Neuron (in vitro differentiated cells): ENCODE data around the gene C16orf96.

ENCODE experiments used
- H2AFZ ChIP-seq: one replicate; pipeline ENCODE4 v1.6.1; 2013; ENCODE audit warnings: low read depth, mild to moderate bottlenecking, inconsistent platforms, low read length, moderate library complexity
- H3K27me3 ChIP-seq: one replicate; pipeline ENCODE4 v1.6.1; 2013; ENCODE audit warnings: low read length; ENCODE audit not compliant: insufficient read depth
- H3K36me3 ChIP-seq: one replicate; pipeline ENCODE4 v1.6.1; 2013; ENCODE audit warnings: low read length; ENCODE audit not compliant: insufficient read depth
- H3K4me1 ChIP-seq: one replicate; pipeline ENCODE4 v1.6.1; 2013; ENCODE audit warnings: low read length; ENCODE audit not compliant: insufficient read depth
- H3K4me3 ChIP-seq: 2 replicates; pipeline ENCODE4 v1.5.1; 2013; ENCODE audit warnings: mild to moderate bottlenecking, low read length, moderate library complexity
- H3K9me3 ChIP-seq: one replicate; pipeline ENCODE4 v1.6.1; 2013; ENCODE audit warnings: low read length

The C16orf96 gene

DNA sequence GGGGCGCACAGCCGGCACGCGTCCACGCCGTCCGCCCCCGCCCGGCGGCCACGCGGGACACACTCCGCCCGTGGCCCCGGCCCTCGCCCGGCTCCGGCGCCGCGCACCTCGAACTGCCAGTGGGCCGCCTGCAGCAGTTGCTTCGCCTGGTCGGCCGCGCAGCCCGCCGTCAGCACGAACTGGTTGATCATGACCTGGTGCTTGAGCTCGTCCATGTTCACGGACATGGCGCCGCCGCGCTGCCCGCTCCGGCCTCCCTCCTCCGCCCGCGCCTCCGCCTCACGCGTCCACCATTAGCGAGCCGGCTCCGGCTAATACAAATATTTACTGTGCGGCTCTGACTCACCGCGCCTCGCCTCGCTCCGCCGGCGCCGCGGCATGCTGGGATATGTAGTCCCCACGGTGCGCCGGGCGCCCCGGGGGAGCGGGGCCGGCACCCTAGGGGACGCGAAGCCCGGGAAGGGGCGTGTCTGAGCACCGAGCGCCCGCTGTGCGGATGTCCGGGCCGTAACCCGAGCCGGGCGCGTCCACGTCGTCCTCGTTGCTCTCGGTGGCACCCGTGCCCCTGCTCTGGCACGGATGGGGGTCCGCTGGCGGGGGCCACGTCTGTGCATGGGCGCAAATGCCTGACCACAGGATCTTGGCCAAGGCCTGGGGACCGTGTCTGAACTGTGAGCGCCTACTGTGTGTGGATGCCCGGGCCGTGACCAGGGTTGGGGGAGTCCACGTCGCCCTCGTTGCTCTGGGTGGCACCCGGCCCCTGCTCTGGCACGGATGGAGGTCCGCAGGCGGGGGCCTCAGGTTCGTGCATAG, 58.6 kb downstream of the C16orf96 start, which contains the start of gene UBALD1:
UBALD1 (minus strand) TSS at position 318 of the 813 bp plus-strand sequence; CDS start at position 227, 91 bp downstream.
- no peaks in the 10 kb centered on the region for H3K9me3 ChIP-seq
- H3K4me1 ChIP-seq: peaks cover 18% of the 10 kb centered on the region
- H2AFZ ChIP-seq: peak within 1 kb of the TSS; percentile 66
- peak within 1 kb of the TSS; percentile 92 for H3K4me3 ChIP-seq
- peaks cover 2% of the 10 kb centered on the region for H3K36me3 ChIP-seq
- no peaks in the 10 kb centered on the region for H3K27me3 ChIP-seq

DNA sequence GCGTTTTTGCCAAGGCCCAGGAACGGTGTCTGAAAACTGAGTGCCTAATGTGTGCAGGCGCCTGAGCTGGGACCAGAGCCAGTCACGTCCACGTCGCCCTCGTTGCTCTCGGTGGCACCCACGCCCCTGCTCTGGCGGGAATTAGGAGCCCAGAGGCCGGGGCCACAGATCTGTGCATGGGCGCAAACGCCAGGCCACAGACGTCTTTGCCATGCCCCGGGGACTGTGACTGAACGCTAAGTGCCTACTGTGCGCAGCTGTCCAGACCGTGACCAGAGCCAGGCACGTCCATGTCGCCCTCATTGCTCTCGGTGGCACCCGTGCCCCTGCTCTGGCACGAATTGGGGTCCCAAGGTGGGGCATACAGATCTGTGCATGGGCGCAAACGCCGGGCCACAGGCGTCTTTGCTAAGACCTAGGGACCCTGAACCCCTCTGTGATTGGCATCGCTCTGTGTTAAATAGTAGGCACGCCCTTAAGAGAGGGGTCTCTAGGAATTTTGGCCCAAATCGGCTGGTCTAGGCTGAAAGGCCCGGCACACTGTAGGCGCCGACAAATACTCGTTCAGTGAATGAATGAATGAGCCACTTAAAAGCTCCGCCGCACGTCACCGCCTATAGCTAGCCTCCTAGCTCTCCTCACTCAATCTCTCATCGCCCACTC, 59.4 kb downstream of the C16orf96 start:
- H3K36me3 ChIP-seq: no peaks in the 10 kb centered on the region
- H3K9me3 ChIP-seq: no peaks in the 10 kb centered on the region
- peak overlapping the region; percentile 66 for H2AFZ ChIP-seq
- H3K4me3 ChIP-seq: peak overlapping the region; percentile 39
- H3K27me3 ChIP-seq: no peaks in the 10 kb centered on the region
- peaks cover 18% of the 10 kb centered on the region for H3K4me1 ChIP-seq

DNA sequence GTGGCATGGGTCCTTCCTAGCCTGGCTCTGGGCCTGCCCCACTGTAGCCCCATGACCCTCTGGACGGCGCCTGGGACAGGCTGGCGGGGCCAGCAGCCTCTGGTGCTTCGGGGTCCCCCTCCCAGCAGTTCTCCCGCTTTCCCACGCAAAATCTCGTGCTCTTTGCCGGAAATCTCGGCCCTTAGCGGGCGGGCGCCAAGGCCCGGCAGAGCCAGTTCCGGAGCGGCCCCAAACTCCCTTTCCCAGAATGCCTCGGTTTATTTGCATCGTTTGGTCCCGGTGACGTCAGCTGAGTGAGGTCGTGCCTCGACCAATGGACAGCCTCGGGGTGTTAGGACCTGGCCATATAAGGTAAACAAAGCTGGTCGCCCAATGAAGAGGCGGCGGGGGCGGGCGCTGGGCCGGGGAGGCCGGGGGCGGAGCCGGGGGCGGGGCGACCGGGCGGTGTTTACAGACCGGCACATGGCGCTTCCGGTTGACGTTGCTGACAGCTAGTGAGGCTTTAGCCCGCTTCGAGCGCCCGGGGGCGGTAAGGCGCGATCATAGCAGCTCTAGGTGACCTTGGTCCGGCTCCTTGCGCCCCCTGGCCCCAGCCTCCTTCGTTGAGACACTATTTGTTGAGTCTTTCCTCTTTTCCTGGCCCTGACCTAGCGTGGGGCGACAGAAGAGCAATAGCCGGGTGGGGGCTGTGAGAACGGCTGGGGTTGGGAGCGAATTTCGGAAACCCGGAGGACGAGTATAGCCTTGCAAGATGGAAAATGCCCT, 60.1 kb downstream of the C16orf96 start:
- H3K36me3 ChIP-seq: no peaks in the 10 kb centered on the region
- peaks cover 18% of the 10 kb centered on the region for H3K4me1 ChIP-seq
- peak overlapping the region; percentile 60 for H2AFZ ChIP-seq
- H3K9me3 ChIP-seq: no peaks in the 10 kb centered on the region
- H3K27me3 ChIP-seq: no peaks in the 10 kb centered on the region
- peak overlapping the region; percentile 54 for H3K4me3 ChIP-seq

DNA sequence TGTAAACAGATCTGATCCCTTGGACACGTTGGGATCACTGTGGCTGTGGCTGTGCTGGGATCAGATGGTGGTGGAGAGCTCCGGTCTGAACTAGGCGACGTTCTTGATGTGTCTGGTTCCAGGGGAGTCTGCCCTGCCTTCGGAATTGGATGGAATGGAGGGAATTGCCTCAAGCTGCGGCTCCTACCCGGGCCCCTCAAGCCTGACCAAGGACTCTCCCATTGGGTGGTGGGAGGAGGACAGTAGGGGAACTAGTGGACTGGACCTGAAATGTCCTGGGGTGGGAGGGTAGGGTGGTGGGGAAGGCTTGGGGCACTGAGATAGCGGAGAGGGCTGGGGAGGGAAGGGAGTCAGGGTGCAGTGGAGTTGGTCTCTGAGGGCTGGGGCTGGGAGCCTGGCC, 61.7 kb downstream of the C16orf96 start:
- Histone ChIP-seq H3K4me3 (no peak overlapping the region), H3K9me3 (no peaks in the 10 kb centered on the region)

DNA sequence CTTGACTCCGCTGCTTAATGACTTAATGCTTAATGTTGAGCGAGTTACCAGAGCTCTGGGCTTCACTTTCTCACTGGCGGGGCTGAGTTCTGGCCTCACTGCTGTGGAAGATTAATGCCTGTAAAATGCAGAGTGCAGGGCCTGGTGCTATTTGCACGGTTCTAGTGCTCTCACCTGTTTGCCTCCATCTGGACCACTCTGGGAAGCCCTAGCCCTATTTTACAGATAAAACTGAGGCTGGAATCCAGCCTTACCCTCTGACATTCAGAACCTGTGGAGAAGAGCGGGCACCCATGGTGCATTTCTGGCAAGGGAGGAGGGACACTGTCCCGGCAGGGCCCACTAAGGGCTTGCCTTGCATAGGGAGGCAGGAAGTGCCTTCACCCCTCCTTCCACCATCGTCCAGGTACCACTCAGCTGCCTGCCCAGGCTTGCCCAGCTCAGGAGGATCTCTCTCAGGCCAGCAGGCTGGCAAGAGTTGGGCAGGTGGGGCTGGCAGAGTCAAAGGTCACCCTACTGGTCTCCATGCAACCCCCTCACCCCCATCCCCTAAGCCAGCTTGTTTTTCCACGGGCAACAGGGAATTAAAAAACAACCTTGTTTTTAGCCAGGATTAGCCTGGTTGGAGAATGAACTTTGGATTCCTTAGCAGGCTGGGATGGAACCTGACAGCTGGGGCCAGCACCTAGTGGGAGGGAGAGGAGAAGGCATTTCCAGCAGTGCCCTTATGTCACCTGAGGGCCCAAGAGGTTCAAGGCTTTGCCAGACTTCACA, 62.7 kb downstream of the C16orf96 start:
- H3K36me3 ChIP-seq: no peaks in the 10 kb centered on the region
- H3K9me3 ChIP-seq: no peaks in the 10 kb centered on the region
- no peak overlapping the region for H2AFZ ChIP-seq
- no peak overlapping the region for H3K4me3 ChIP-seq
- peaks cover 9% of the 10 kb centered on the region for H3K4me1 ChIP-seq
- no peaks in the 10 kb centered on the region for H3K27me3 ChIP-seq

More for the DNA sequence above, 61.7 kb downstream of the C16orf96 start:
- peaks cover 18% of the 10 kb centered on the region for H3K4me1 ChIP-seq
- H3K36me3 ChIP-seq: no peaks in the 10 kb centered on the region
- H3K27me3 ChIP-seq: no peaks in the 10 kb centered on the region
- no peak overlapping the region for H2AFZ ChIP-seq

DNA sequence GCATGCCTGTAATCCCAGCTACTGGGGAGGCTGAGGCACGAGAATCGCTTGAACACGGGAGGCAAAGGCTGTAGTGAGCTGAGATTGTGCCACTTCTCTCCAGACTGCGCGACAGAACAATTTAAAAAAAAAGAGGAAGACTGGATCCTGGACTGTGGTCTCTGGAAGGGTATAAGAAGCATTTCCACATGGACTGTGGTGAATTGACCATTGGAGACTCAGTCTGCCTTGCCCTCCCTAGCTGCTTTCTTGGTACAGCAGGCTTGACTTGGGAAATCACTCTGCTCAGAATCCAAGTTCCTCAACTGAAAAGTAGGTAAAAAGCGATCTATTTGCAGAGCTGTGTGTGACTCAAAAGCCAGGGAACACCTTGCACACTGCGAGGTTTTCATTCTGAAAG, 67.5 kb downstream of the C16orf96 start:
- no peaks in the 10 kb centered on the region for H3K9me3 ChIP-seq
- peaks cover 7% of the 10 kb centered on the region for H3K36me3 ChIP-seq
- peaks cover 11% of the 10 kb centered on the region for H3K4me1 ChIP-seq
- H3K27me3 ChIP-seq: no peaks in the 10 kb centered on the region
- no peak overlapping the region for H3K4me3 ChIP-seq
- H2AFZ ChIP-seq: no peak overlapping the region

DNA sequence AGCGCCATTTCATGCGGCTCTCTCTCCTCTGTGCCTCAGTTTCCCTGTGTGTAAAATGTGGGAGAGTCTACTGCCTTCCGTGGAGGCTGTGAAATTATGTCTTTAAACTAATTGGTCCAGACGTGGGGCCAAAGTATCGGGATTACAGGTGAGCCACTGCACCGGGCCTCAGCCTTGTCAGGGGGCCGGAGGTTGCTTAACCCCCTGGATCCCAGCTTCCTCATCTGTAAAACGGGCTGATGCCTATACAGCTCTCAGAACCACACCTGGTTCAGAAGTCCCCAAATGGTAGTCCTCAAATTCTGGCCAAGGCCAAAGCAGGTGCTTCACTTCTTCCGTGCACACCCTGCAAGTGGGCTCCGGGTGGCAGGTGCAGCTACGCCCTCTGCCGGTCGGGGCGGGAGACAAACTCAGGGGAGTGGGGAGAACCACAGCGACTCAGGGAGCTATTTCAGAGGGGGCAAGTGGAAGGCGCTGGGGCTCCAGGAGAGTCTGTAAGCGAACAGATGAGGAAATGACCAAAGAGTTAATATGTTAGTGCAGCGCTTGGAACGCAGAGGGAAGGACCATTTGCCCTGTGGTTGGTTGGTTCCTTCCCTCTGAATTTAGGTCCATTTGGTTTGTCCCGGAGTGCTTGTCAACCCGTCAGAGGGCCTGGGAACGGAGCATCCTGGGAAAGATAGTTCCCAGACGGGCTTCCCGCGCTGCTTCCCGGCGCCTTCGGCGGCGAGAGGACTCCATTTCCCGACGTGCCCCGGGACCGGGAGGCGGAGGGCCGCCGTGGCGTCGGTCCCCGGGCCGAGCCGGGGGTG, 68.1 kb downstream of the C16orf96 start, which contains the start of gene MGRN1:
MGRN1 (plus strand) TSS at position 812 of the 812 bp plus-strand sequence. CDS start 135 bp downstream, outside the sequence.
- Histone ChIP-seq H2AFZ (peak within 1 kb of the TSS; percentile 10), H3K36me3 (peaks cover 7% of the 10 kb centered on the region), H3K4me3 (peak within 1 kb of the TSS; percentile 94), H3K27me3 (no peaks in the 10 kb centered on the region), H3K4me1 (peaks cover 11% of the 10 kb centered on the region), H3K9me3 (no peaks in the 10 kb centered on the region)

DNA sequence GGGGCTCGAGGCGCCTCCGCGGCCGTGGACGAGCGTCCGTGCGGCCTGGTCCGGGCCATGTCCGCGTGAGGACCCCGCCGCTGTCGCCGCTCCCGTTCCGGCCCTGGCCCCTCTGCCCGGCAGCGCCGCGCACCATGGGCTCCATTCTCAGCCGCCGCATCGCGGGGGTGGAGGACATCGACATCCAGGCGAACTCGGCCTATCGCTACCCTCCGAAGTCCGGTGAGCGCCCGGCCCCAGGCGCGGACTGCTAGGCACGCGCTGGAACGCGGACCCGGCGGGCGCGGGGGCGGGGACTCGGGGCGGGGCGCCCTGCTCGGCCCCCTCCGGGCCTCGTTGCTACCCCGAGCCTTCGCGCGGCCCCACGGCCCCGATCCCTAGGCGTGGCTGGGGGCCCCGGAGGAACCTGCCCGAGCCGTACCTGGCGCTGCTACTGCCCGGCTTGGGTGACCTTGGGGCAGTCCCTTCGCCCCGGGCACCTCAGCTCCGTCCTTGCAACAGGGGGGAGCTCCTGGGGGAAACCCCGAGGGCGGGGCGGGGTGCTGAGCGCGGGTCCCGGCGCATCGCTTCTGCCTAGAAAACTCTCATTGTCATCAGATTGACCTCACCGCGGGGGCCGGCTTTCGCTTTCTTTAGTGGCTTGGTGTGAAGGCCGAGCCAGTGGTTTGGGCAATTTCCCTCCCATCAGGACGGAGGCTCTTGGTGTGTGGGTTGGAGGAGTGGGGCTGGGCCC, 68.9 kb downstream of the C16orf96 start:
- peaks cover 11% of the 10 kb centered on the region for H3K4me1 ChIP-seq

DNA sequence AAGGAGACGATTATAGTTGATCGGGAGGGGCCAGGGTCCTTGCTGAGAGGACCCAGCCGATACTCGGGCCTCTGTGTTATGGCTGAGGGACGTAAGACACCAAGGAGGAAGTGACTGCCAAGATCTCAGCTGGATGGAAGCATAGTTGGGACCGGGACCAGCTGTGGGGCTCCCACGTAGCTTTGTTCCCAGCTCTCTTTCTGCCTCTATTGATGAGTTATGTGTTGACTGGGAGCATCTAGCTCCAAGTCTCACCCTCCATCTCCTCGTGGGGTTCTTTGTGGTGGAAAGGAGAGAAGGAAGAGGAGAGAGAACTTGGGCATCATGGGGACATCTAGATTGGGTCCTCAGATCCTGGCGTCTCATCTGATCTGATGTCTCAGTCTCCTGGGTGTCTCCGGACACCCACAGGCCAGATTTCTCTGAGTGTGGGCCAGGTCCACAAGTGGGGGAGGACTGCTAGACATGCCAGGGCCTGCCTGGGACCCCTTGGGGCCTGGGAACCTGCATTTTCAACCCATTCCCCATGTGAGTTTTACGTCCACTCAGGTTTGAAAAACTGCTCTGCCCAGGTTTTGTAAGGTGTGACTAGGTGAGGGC, 69.5 kb downstream of the C16orf96 start:
- no peaks in the 10 kb centered on the region for H3K9me3 ChIP-seq
- no peak overlapping the region for H2AFZ ChIP-seq
- no peaks in the 10 kb centered on the region for H3K27me3 ChIP-seq
- H3K36me3 ChIP-seq: peaks cover 7% of the 10 kb centered on the region
- H3K4me1 ChIP-seq: peaks cover 11% of the 10 kb centered on the region
- peak overlapping the region; percentile 94 for H3K4me3 ChIP-seq

More for the DNA sequence above, 68.9 kb downstream of the C16orf96 start:
- peak overlapping the region; percentile 10 for H2AFZ ChIP-seq
- peaks cover 7% of the 10 kb centered on the region for H3K36me3 ChIP-seq
- no peaks in the 10 kb centered on the region for H3K9me3 ChIP-seq
- no peaks in the 10 kb centered on the region for H3K27me3 ChIP-seq
- H3K4me3 ChIP-seq: peak overlapping the region; percentile 94

DNA sequence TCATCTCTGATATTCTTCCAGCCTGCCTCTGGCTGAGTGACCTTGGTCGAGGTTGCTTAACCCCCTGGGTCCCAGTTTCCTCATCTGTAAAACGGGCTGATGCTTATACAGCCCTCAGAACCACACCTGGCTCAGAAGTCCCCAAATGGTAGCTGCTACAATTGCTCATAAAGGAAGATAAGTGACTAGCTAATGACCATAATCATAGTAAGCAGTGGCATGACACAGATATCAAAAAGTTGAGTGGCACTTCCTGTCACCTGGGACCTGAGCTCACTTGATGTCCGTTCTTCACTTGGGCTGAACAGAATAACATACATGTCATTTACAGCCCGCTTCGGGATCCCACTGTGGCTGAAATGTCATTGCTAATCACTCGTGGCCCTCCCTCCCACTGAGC, 70.3 kb downstream of the C16orf96 start:
- Histone ChIP-seq H3K4me3 (peak overlapping the region; percentile 94), H3K36me3 (peaks cover 7% of the 10 kb centered on the region), H3K4me1 (peaks cover 11% of the 10 kb centered on the region)

DNA sequence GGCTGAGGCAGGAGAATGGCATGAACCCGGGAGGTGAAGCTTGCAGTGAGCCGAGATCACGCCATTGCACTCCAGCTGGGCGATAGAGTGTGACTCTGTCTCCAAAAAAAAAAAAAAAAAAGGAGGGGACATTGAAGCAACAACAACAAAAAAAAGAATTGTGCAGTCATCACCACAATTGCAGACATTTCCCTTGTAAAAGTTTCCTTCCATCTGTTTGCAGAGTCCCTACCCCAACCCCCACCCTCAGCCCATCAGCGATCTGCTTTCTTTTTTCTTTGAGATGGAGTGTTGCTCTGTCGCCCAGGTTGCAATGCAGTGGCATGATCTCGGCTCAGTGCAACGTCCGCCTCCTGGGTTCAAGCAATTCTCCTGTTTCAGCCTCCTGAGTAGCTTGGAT, 72.1 kb downstream of the C16orf96 start:
- Histone ChIP-seq H3K27me3 (no peaks in the 10 kb centered on the region), H3K9me3 (no peaks in the 10 kb centered on the region), H3K4me1 (peaks cover 11% of the 10 kb centered on the region), H2AFZ (no peak overlapping the region), H3K4me3 (no peak overlapping the region), H3K36me3 (peaks cover 7% of the 10 kb centered on the region)

More for the DNA sequence above, 70.3 kb downstream of the C16orf96 start:
- Histone ChIP-seq H3K27me3 (no peaks in the 10 kb centered on the region), H2AFZ (no peak overlapping the region), H3K9me3 (no peaks in the 10 kb centered on the region)
